HEK293 (cell line): ENCODE measurements around the gene RHBDL2.

Experiments used
- CTCF ChIP-seq: fragments of 450-650 bp; formaldehyde crosslinking; IDR thresholded peaks from 2 replicates; pipeline ENCODE4 v1.5.1; 2016; ENCODE audit warnings: missing biosample characterization, missing genetic modification characterization
- HOXD13 ChIP-seq: sonication (generic); formaldehyde crosslinking; IDR thresholded peaks from 2 replicates; pipeline ENCODE4 v1.8.0; 2022; ENCODE audit warnings: missing genetic modification reagents, borderline replicate concordance
- SP2 ChIP-seq: fragments of 450-650 bp; formaldehyde crosslinking; IDR thresholded peaks from 2 replicates; pipeline ENCODE4 v1.5.1; 2016; ENCODE audit warnings: missing biosample characterization, missing genetic modification characterization
- TRIM28 ChIP-seq: IDR thresholded peaks from 2 replicates; pipeline ENCODE4 v1.6.1; 2011; ENCODE audit warnings: low read length, control low read depth, borderline replicate concordance
- ZEB2 ChIP-seq: fragments of 450-650 bp; formaldehyde crosslinking; IDR thresholded peaks from 2 replicates; pipeline ENCODE4 v1.5.1; 2016; ENCODE audit warnings: missing biosample characterization, missing genetic modification characterization
- ZNF48 ChIP-seq: fragments of 450-650 bp; formaldehyde crosslinking; IDR thresholded peaks from 2 replicates; pipeline ENCODE4 v1.5.1; 2016; ENCODE audit warnings: missing biosample characterization, missing genetic modification characterization
- ZNF707 ChIP-seq: fragments of 450-650 bp; formaldehyde crosslinking; IDR thresholded peaks from 2 replicates; pipeline ENCODE4 v1.5.1; 2016; ENCODE audit warnings: missing biosample characterization, missing genetic modification characterization

- TF ChIP-seq ZNF707 (tag by site-specific recombination) (no peak), ZNF48 (no peak), CTCF (tag by site-specific recombination) (no peak), ZEB2 (tag by site-specific recombination) (no peak), TRIM28 (no peak), SP2 (tag by site-specific recombination) (no peak), HOXD13 (CRISPR knock-in tag) (no peak)
Observed at GRCh38 chr1:38918568-38918967, 23.1 kb downstream of the RHBDL2 start.
